GM06990 (cell line): Measurements from ENCODE around the gene OR52W1.
"Not testable (repeated sequence)": the region's sequence is repeated elsewhere in the genome, so short reads cannot be mapped to it uniquely, and the experiment has no call there.

Source experiments
- DNase-seq: peaks from one replicate; pipeline ENCODE4 v3.0.0-alpha.2; 2011; ENCODE audit not compliant: insufficient read length; ENCODE audit errors: extremely low read depth
- H3K27me3 ChIP-seq: replicated peaks from 2 replicates; pipeline ENCODE4 v1.6.0; 2011; ENCODE audit warnings: low read length; ENCODE audit not compliant: control insufficient read depth, insufficient read depth
- H3K36me3 ChIP-seq: 2 replicates; pipeline ENCODE4 v1.5.1; 2011; ENCODE audit warnings: low read length; ENCODE audit not compliant: control insufficient read depth, insufficient read depth
- H3K4me3 ChIP-seq: replicated peaks from 2 replicates; pipeline ENCODE4 v1.5.1; 2011; ENCODE audit warnings: low read depth, mild to moderate bottlenecking, control low read depth, low read length
- CTCF ChIP-seq: IDR thresholded peaks from 2 replicates; pipeline ENCODE4 v1.5.1; 2011; ENCODE audit warnings: low read length, control low read depth, mild to moderate bottlenecking, inconsistent platforms; ENCODE audit not compliant: insufficient read depth, poor library complexity, severe bottlenecking

The OR52W1 gene

GRCh38 chr11:6238902-6239301 is 39.9 kb downstream of the OR52W1 start, which contains the start of gene CNGA4:
Gene CNGA4 (plus strand): TSS chr11:6239089. CDS start chr11:6239207, 118 bp downstream.
- Histone ChIP-seq H3K4me3 (no peak within 1 kb of the TSS), H3K27me3 (no peaks in the 10 kb centered on the region), H3K36me3 (no peaks in the 10 kb centered on the region)
- DNase-seq: no peak
- no peak for TF ChIP-seq CTCF

- no peak for TF ChIP-seq CTCF
- H3K36me3 ChIP-seq: no peaks in the 10 kb centered on the region
- H3K4me3 ChIP-seq: no peak overlapping the region
- no peaks in the 10 kb centered on the region for H3K27me3 ChIP-seq
- no peak for DNase-seq
Measured at GRCh38 chr11:6240139-6240538, 41.1 kb downstream of the OR52W1 start.

- no peak overlapping the region for H3K4me3 ChIP-seq
- no peak for DNase-seq
- H3K27me3 ChIP-seq: no peaks in the 10 kb centered on the region
- no peaks in the 10 kb centered on the region for H3K36me3 ChIP-seq
- TF ChIP-seq CTCF: no peak
Measured at GRCh38 chr11:6240781-6241180, 41.8 kb downstream of the OR52W1 start.

GRCh38 chr11:6241316-6241715 is 42.3 kb downstream of the OR52W1 start:
- H3K27me3 ChIP-seq: no peaks in the 10 kb centered on the region
- TF ChIP-seq CTCF: no peak
- H3K4me3 ChIP-seq: no peak overlapping the region
- no peak for DNase-seq
- no peaks in the 10 kb centered on the region for H3K36me3 ChIP-seq

GRCh38 chr11:6245536-6245935 is 46.5 kb downstream of the OR52W1 start:
- Histone ChIP-seq H3K36me3 (no peaks in the 10 kb centered on the region), H3K27me3 (no peaks in the 10 kb centered on the region), H3K4me3 (no peak overlapping the region)
- TF ChIP-seq CTCF: no peak
- no peak for DNase-seq

- Histone ChIP-seq H3K36me3 (no peaks in the 10 kb centered on the region), H3K27me3 (no peaks in the 10 kb centered on the region), H3K4me3 (no peak overlapping the region)
- no peak for TF ChIP-seq CTCF
- no peak for DNase-seq
Measured at GRCh38 chr11:6248248-6248647, 49.2 kb downstream of the OR52W1 start.

GRCh38 chr11:6248897-6249296 is 49.9 kb downstream of the OR52W1 start:
- H3K27me3 ChIP-seq, DNase-seq, H3K4me3 ChIP-seq, H3K36me3 ChIP-seq: not testable (repeated sequence)
